Gastrocnemius medialis (tissue), 4 donors: Measurements from ENCODE around the gene ZBED4. TPM values are rescaled to one million over a fixed set of nuclear protein-coding genes. Genes with fewer than 3 reads are reported as not detected.

ENCODE experiments used
- ATAC-seq, 2 donors: fragments of 150-250 bp; one replicate each; pipeline ENCODE4 v1.9.1; 2016
- DNase-seq, 2 donors: peaks; one replicate each; pipeline ENCODE4 v3.0.0-alpha.2; 2019
- H3K27ac ChIP-seq, 4 donors: fragments of 200-600 bp; sonication (generic); 1 replicate in 1 of 4; 2 replicates in 3 of 4; pipeline ENCODE4 v1.5.1; 2016 to 2018; ENCODE audit warnings: mild to moderate bottlenecking in 2 of 4, moderate library complexity in 1 of 4
- H3K27me3 ChIP-seq, 3 donors: fragments of 200-600 bp; sonication (generic) in 2 of 3; 1 replicate in 1 of 3; 2 replicates in 2 of 3; pipeline versions ENCODE4 v1.5.1 to v1.6.0; 2016 to 2019; ENCODE audit warnings: mild to moderate bottlenecking in 1 of 3, moderate library complexity in 1 of 3
- H3K36me3 ChIP-seq, 2 donors: fragments of 200-600 bp; sonication (generic) in 1 of 2; one replicate each; pipeline ENCODE4 v1.5.1; 2017 to 2018
- H3K4me1 ChIP-seq, 2 donors: fragments of 200-600 bp; sonication (generic) in 1 of 2; one replicate each; pipeline ENCODE4 v1.5.1; 2016 to 2017; ENCODE audit warnings: mild to moderate bottlenecking in 2 of 2
- H3K4me3 ChIP-seq, 4 donors: fragments of 200-600 bp; sonication (generic) in 3 of 4; 1 replicate in 1 of 4; 2 replicates in 3 of 4; pipeline ENCODE4 v1.5.1; 2016 to 2019; ENCODE audit warnings: mild to moderate bottlenecking in 2 of 4
- H3K9me3 ChIP-seq, 3 donors: fragments of 200-600 bp; sonication (generic) in 2 of 3; 1 replicate in 1 of 3; 2 replicates in 2 of 3; pipeline ENCODE4 v1.5.1; 2016 to 2019
- POLR2A ChIP-seq, 2 donors: fragments of 450-650 bp; IDR thresholded peaks; one replicate each; pipeline ENCODE4 v1.6.1; 2017; ENCODE audit warnings: antibody characterized with exemption in 2 of 2, mild to moderate bottlenecking in 2 of 2, moderate library complexity in 2 of 2
- in situ Hi-C, 4 donors: fragments of 200-750 bp; cut with MboI; loops; one replicate each; pipeline versions ENCODE4 v1.15.0 to v1.8.0; 2017; ENCODE audit warnings: low sequenced_read_pairs in 4 of 4
- intact Hi-C: fragments of 100-400 bp; cut with DNase I; formaldehyde crosslinking; loops from one replicate; pipeline ENCODE4 v1.15.1; 2023; ENCODE audit warnings: low total_unique reads
- total RNA-seq, 4 donors: library from RNA; depleted of rRNA; stranded (reverse); fragments of >200 nt; gene quantifications; one replicate each; pipeline versions ENCODE4 v1.1.0 to v1.2.3, GENCODE V29; 2016
- TF ChIP-seq, protein P1 (sequence below), 5 experiments: fragments of 450-650 bp in 3 of 5; fragments of 200-600 bp in 2 of 5; sonication (generic) in 2 of 5; IDR thresholded peaks in 4 of 5; conservative IDR thresholded peaks in 1 of 5; 1 replicate in 4 of 5; 2 replicates in 1 of 5; pipeline ENCODE4 v1.5.1; 2016 to 2019; ENCODE audit warnings: antibody characterized with exemption in 5 of 5, mild to moderate bottlenecking in 3 of 5, moderate library complexity in 3 of 5

ZBED4 gene
- total RNA-seq, 4 donors from 2014 or later, result 6.7 to 8.4 (median 7.5) TPM

DNA sequence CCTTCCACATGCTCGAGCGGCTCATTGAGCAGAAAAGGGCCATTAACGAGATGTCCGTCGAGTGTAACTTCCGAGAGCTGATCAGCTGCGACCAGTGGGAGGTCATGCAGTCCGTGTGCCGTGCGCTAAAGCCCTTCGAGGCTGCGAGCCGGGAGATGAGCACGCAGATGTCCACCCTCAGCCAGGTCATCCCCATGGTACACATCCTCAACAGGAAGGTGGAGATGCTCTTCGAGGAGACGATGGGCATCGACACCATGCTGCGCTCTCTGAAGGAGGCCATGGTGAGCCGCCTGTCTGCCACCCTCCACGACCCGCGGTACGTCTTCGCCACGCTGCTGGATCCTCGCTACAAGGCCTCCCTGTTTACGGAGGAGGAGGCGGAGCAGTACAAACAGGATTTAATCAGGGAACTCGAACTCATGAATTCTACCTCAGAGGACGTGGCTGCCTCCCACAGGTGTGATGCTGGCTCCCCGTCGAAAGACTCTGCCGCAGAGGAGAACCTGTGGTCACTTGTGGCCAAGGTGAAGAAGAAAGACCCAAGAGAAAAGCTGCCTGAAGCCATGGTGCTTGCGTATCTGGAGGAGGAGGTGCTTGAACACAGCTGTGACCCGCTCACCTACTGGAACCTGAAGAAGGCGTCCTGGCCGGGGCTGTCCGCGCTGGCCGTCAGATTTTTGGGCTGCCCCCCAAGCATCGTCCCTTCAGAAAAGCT, 32.9 kb downstream of the ZBED4 start:
- in situ Hi-C loops (loop anchor here in 1 of 4 donors (25.0 kb wide), 1 partner anchor 99 kb away; no protein-coding TSS in a partner anchor), intact Hi-C loops (no loop called here)
- TF ChIP-seq, protein P1, sequence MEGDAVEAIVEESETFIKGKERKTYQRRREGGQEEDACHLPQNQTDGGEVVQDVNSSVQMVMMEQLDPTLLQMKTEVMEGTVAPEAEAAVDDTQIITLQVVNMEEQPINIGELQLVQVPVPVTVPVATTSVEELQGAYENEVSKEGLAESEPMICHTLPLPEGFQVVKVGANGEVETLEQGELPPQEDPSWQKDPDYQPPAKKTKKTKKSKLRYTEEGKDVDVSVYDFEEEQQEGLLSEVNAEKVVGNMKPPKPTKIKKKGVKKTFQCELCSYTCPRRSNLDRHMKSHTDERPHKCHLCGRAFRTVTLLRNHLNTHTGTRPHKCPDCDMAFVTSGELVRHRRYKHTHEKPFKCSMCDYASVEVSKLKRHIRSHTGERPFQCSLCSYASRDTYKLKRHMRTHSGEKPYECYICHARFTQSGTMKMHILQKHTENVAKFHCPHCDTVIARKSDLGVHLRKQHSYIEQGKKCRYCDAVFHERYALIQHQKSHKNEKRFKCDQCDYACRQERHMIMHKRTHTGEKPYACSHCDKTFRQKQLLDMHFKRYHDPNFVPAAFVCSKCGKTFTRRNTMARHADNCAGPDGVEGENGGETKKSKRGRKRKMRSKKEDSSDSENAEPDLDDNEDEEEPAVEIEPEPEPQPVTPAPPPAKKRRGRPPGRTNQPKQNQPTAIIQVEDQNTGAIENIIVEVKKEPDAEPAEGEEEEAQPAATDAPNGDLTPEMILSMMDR (IDR thresholded peaks at IDR 0.05 in 4 of 5, conservative IDR thresholded peaks at IDR 0.05 in 1 of 5), result no peak
- TF ChIP-seq POLR2A (IDR thresholded peaks at IDR 0.05), result no peak
- Histone ChIP-seq H3K27ac (no peak overlapping the region), H3K36me3 (peaks cover 0 to 27% of the 10 kb centered on the region in 2 donors), H3K4me3 (no peak overlapping the region), H3K4me1 (peaks cover 0 to under 1% of the 10 kb centered on the region in 2 donors), H3K27me3 (no peaks in the 10 kb centered on the region), H3K9me3 (no peaks in the 10 kb centered on the region)
- ATAC-seq (no peak), DNase-seq (no peak)

- no peak overlapping the region for H3K4me3 ChIP-seq
- intact Hi-C loops (no loop called here), in situ Hi-C loops (loop anchor here in 1 of 4 donors (25.0 kb wide), 1 partner anchor 100 kb away; no protein-coding TSS in a partner anchor)
- TF ChIP-seq, protein P1 (IDR thresholded peaks at IDR 0.05 in 4 of 5, conservative IDR thresholded peaks at IDR 0.05 in 1 of 5), result no peak
- TF ChIP-seq POLR2A (IDR thresholded peaks at IDR 0.05), result no peak
- DNase-seq (no peak), ATAC-seq (no peak)
- peaks cover 0 to 27% of the 10 kb centered on the region in 2 donors for H3K36me3 ChIP-seq
- no peak overlapping the region for H3K27ac ChIP-seq
- no peaks in the 10 kb centered on the region for H3K9me3 ChIP-seq
- peaks cover 3 to 4% of the 10 kb centered on the region in 2 donors for H3K4me1 ChIP-seq
- no peaks in the 10 kb centered on the region for H3K27me3 ChIP-seq
Measured at GRCh38 chr22:49887064-49887451, 33.4 kb downstream of the ZBED4 start.

DNA sequence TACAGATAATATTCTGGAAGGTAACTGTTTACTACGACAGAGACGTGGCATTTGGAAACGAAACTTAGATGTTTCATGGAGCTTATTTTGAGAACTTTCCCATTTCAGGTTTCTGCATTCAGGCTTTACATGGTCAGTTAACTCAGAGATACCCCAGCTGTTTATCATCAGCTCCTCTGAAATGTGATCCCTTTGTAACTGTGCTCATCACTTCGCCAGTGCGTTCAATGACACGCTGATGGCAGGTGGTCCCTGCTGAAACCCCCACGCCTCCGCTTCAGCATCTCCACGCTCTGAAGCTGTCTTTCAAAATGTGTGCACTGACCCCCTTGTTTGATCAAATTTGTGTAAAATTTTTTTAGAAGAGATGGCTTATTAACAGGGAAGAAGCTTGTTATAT, 34.1 kb downstream of the ZBED4 start:
- Histone ChIP-seq H3K27me3 (no peaks in the 10 kb centered on the region), H3K4me3 (no peak overlapping the region), H3K36me3 (peaks cover 0 to 27% of the 10 kb centered on the region in 2 donors), H3K27ac (no peak overlapping the region), H3K4me1 (peaks cover 7% of the 10 kb centered on the region in 2 donors), H3K9me3 (no peaks in the 10 kb centered on the region)
- TF ChIP-seq, protein P1 (IDR thresholded peaks at IDR 0.05 in 4 of 5, conservative IDR thresholded peaks at IDR 0.05 in 1 of 5), result no peak
- no peak for TF ChIP-seq POLR2A (IDR thresholded peaks at IDR 0.05)
- in situ Hi-C loops (loop anchor here in 1 of 4 donors (25.0 kb wide), 1 partner anchor 100 kb away; no protein-coding TSS in a partner anchor), intact Hi-C loops (no loop called here)
- DNase-seq, result no peak
- ATAC-seq, result no peak

GRCh38 chr22:49889071-49889470, 35.4 kb downstream of the ZBED4 start:
- Histone ChIP-seq H3K27ac (no peak overlapping the region), H3K4me3 (no peak overlapping the region), H3K4me1 (peaks cover 12 to 15% of the 10 kb centered on the region in 2 donors), H3K36me3 (peaks cover 0 to 27% of the 10 kb centered on the region in 2 donors), H3K9me3 (no peaks in the 10 kb centered on the region), H3K27me3 (no peaks in the 10 kb centered on the region)
- no peak for TF ChIP-seq POLR2A (IDR thresholded peaks at IDR 0.05)
- TF ChIP-seq, protein P1 (IDR thresholded peaks at IDR 0.05 in 4 of 5, conservative IDR thresholded peaks at IDR 0.05 in 1 of 5), result no peak
- no peak for ATAC-seq
- intact Hi-C loops (no loop called here), in situ Hi-C loops (loop anchor here in 1 of 4 donors (25.0 kb wide), 1 partner anchor 102 kb away; no protein-coding TSS in a partner anchor)
- DNase-seq, result no peak
